HG03469 (cell line): Measurements from ENCODE around the gene SACS.
"Not testable (repeated sequence)": the region's sequence is repeated elsewhere in the genome, so short reads cannot be mapped to it uniquely, and the experiment has no call there.

ENCODE experiments used
- ATAC-seq: cut with Tn5 transposase; IDR thresholded peaks from one replicate; pipeline ENCODE4 v1.9.1; 2021; ENCODE audit warnings: mild to moderate bottlenecking, moderate library complexity, moderate number of reproducible peaks; ENCODE audit not compliant: unreplicated experiment

SACS gene

GRCh38 chr13:23418776-23419683 lies 14.5 kb downstream of the SACS start:
- ATAC-seq = no peak

- no peak for ATAC-seq
Observed at GRCh38 chr13:23414682-23415081, 18.8 kb downstream of the SACS start.

GRCh38 chr13:23411706-23412105 lies 21.8 kb downstream of the SACS start:
- ATAC-seq = no peak

GRCh38 chr13:23411220-23411619 lies 22.3 kb downstream of the SACS start:
- ATAC-seq = no peak

GRCh38 chr13:23408026-23408425 lies 25.5 kb downstream of the SACS start:
- no peak for ATAC-seq

- ATAC-seq = not testable (repeated sequence)
Observed at GRCh38 chr13:23401156-23401555, 32.3 kb downstream of the SACS start.

- no peak for ATAC-seq
Observed at GRCh38 chr13:23399347-23399746, 34.2 kb downstream of the SACS start.

- no peak for ATAC-seq
Observed at GRCh38 chr13:23394821-23395220, 38.7 kb downstream of the SACS start.

- no peak for ATAC-seq
Observed at GRCh38 chr13:23392925-23393645, 40.4 kb downstream of the SACS start.

GRCh38 chr13:23392313-23392712 lies 41.2 kb downstream of the SACS start:
- ATAC-seq = no peak

- no peak for ATAC-seq
Observed at GRCh38 chr13:23391752-23392151, 41.8 kb downstream of the SACS start.

GRCh38 chr13:23386533-23386932 lies 47.0 kb downstream of the SACS start:
- peak; percentile 53 for ATAC-seq

GRCh38 chr13:23385931-23386330 lies 47.6 kb downstream of the SACS start:
- ATAC-seq = no peak

GRCh38 chr13:23384111-23384510 lies 49.4 kb downstream of the SACS start:
- ATAC-seq = peak; percentile 80

- no peak for ATAC-seq
Observed at GRCh38 chr13:23383151-23383550, 50.4 kb downstream of the SACS start.

- ATAC-seq = no peak
Observed at GRCh38 chr13:23381866-23382265, 51.6 kb downstream of the SACS start.

- ATAC-seq = no peak
Observed at GRCh38 chr13:23380534-23380933, 53.0 kb downstream of the SACS start.

GRCh38 chr13:23377983-23378632 lies 55.4 kb downstream of the SACS start:
- no peak for ATAC-seq

- ATAC-seq = no peak
Observed at GRCh38 chr13:23377579-23377978, 55.9 kb downstream of the SACS start.

- peak; percentile 59 for ATAC-seq
Observed at GRCh38 chr13:23375001-23375971, 58.2 kb downstream of the SACS start.
